ENCODE data around the gene PCSK9.
"Not testable (repeated sequence)": the region's sequence is repeated elsewhere in the genome, so short reads cannot be mapped to it uniquely, and the experiment has no call there.

Gene PCSK9

DNA sequence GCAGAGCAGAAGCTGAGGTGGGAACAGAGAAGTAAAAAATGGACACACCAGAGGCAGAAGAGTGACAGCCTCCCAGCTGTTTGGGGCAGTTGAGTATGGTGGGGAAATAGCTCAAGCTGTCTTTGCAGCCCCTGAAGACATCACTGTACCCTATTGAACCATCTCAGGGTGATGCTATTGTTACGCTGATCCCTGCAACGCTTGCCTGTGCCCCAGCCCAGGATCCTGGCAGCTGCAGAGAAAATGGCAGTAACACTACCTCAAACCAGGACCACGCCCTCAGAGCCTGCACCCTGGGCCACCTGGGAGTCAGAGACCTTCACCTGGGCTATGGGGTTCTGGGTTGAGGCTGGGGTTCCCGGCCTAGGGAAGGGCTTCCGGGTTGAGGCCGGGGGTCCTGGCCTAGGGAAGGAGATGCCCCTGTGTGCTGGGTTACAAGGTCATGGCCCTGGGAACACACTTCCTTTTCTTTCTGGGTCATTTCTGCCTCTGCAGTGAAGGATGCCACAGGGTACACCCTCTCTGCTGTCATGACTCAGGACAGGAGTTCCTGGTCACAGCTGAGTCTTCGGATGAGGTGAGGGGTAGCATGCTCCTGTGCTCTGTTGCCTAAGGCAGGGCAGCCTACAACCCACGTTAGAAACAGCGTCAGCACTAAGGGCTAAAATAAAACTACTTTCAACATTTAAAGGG is 29.0 kb upstream of the PCSK9 start:
- DNase-seq = no peak

DNA sequence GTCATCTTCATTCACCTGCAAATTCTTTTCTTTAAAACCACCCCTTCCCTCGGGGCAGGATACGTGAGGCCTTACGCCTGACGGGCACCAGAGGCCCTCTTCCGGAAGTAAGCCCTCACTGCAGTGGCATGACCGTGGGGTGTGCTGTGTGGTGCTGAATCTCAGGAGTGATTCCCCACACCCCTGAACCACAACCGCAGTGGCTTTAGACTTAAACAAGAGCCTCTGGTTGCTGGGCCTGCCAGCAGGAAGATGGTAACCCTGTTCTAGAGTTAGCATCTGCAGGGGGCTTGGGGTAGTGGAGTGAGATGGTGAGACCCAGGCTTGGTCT is 28.5 kb upstream of the PCSK9 start:
- DNase-seq = no peak

DNA sequence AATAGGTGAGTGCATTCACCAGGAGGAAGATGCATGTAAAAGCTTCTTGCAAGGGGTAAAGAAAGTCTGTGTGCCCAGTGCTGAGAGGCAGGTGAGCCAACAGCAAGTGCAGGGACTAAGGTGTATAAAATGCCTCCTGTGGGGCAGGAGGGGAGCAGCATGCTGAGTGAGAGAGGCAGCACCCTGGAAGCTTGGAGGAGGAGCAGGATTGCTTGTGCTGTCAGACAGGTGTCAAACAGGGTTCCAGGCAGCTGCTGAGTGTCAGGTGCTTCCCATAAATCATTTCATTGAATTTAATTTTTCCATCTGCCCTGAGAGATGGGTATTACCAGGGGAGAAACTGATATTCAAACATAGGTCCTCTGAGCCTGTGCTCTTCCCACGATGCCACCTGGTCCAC is 26.7 kb upstream of the PCSK9 start:
- no peak for DNase-seq

DNA sequence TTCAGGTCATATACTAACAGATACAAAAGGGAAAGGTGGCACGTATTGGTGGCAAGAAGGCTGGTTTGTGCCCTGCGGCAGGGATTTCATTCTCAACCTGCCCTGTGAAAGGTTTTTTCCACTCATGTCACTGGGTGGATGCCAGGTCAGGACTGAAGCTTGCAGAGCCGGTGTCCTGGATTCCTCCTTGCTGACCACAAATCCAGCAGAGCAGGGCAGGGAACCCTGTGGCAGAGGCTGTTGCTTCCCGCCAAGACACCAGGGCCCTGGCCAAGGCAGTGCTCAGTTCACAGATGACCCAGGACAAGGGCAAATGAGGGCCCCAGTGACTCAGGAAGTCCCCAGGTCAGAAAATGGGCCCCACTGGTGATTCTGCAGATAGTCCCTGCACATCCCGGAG is 24.2 kb upstream of the PCSK9 start:
- DNase-seq = no peak

- DNase-seq = no peak
Observed at GRCh38 chr1:55015731-55016620, 23.4 kb upstream of the PCSK9 start.

DNA sequence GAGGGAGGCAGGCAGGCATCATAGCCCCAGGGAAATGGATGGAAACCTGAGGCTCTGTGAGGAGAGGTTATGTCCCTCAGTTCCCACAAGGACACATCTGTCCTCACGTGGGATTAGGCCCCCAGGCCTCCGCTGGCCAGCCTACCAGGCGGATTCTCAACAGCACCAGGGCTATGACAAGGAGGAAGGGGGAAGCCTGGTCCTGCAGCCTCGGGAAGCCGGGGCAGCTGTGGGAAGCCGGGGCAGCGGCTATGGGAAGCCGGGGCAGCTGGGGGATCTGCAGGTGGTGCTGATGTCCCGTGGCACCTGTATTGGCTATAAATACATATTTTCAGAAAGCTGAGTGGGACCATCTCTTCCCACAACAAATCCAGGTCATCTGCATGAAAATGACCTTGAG is 21.0 kb upstream of the PCSK9 start:
- DNase-seq = no peak

DNA sequence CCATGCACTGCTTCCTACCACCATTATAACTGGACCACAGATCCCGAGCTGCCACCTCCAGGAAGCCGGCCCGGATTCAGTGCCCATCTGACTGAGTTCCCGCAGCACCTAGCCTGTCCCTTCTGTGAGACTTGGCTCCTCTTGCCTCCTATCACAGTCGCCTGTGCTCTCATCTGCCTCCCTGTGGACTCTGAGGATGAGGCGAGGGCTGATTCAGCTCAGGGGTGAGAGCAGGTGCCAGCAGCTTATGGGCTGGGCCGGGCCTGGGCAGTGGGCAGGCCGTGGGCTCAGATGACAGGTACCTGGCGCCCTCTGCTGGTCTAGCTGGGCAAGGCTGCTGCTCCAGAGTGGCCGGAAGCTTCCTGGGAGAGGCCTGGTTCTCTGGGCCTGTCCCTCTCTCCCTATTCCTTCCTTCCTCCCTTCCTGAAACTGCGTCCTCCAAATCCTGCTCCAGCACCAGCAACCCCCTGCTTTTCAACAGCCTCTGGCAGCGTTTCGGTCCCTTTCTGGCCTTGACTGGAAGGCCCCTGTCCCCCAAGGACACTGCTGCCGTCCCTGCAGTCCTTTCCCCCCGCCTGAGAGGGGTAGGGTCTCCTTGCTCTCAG is 17.3 kb upstream of the PCSK9 start:
- peak; percentile 14 to 22 for DNase-seq

DNA sequence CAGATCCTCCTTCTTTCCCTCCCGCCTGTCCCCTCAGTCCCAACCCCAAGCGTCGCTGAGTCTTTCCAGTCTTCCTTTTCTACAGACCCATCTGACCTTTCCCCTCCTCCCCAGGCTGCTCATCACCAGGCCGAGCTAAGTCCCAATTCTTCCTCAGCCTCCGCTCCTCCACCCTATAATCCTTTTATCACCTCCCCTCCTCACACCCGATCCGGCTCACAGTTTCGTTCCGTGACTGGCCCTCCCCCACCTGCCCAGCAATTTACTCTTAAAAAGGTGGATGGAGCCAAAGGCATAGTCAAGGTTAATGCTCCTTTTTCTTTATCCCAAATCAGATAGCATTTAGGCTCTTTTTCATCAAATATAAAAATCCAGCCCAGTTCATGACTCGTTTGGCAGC is 15.2 kb upstream of the PCSK9 start:
- DNase-seq = not testable (repeated sequence)

GRCh38 chr1:55026682-55027081 is 12.7 kb upstream of the PCSK9 start:
- DNase-seq = not testable (repeated sequence)

GRCh38 chr1:55031098-55031497 is 8.2 kb upstream of the PCSK9 start:
- not testable (repeated sequence) for DNase-seq

DNA sequence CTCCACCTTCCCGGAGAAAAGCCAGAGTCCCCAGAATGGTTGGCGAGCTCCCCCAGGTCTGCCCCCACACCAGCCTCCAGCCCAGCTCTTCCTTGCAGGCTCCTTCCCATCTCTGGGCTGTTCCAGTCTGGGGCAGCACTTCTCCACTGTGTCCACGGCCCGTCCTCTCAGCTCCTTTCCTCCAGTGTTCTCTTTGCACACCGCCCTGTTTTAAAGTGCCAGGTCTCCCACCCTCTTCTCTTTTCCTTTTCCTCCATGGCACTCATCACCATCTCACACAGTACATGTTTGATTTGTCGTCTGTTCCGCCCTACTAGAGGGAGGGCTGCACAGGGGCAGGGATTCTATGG is 6.1 kb upstream of the PCSK9 start:
- no peak for DNase-seq

DNA sequence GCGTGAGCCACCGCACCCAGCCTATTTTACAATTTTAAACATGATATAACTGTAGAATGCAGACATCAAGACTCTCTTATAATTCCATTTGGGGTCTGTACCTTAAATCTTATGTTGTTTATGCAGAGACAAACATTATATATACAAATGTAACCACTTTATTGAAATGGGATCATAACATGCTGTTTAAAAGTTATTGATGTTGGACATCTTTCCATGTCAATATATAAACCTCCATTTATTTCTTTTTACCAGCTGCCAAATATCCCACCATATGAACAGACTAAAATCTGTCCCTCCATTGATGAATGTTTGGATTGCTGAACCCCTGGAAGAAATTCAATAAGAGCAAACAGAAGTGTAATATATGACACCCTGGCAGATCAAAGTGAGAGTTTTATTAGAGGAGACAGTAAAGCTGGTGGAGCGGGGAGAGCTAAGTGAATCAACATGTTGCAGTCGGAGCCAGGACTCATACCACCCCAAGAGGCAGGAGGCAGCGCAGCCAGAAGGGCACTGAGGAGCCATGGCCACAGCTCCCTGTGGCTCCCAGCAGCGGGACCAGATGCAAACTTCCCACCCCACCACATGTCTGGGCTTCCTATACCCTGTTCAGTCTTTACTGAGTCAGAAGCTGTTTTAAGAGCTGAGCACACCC is 4.7 kb upstream of the PCSK9 start:
- no peak for DNase-seq

DNA sequence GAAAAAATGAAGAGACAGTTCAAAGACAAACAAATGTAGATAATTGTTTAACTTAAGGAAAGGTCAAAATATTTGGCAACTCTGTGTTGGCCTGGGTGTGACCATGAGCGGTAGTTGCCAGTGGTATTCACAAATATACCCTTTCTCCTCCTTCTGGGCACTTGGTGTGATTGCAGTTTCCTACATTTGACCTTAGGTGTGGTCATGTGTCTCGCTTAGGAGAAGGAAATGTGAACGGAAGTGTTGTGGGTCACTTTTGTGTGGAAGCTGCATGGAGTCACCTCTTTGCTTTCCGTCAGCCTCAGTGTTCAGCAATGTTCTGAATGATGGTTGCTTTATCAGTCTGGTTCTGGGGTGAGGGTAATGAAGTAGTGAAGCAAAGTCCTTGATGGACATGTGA is 3.4 kb upstream of the PCSK9 start:
- no peak for DNase-seq

- DNase-seq = no peak
Observed at GRCh38 chr1:55037733-55038551, 1.4 kb upstream of the PCSK9 start.

GRCh38 chr1:55038552-55038838 is 853 bp upstream of the PCSK9 start:
- DNase-seq = no peak

GRCh38 chr1:55038974-55039341 is 390 bp upstream of the PCSK9 start:
- no peak for DNase-seq

- no peak for DNase-seq
Observed at GRCh38 chr1:55040083-55040932, 960 bp downstream of the PCSK9 start.

- no peak for DNase-seq
Observed at GRCh38 chr1:55040933-55041494, 1.7 kb downstream of the PCSK9 start.

DNA sequence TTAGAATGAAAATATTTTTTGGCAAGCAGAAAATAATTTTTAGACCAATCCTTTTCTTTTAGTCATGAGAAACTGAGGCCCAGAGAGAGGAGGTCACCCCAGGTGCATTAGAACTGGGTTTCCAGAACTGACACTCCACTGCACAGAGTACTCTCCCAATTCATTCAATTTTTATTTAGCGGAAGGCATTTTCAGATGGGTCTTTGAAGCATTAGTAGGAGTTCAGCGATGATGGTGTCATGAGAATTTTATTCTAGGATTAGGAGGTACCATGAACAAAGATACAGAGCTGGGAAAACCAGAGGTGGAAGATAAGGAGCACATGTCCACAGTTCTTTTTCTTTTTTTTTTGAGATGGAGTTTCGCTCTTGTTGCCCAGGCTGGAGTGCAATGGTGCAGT is 2.3 kb downstream of the PCSK9 start:
- no peak for DNase-seq

DNA sequence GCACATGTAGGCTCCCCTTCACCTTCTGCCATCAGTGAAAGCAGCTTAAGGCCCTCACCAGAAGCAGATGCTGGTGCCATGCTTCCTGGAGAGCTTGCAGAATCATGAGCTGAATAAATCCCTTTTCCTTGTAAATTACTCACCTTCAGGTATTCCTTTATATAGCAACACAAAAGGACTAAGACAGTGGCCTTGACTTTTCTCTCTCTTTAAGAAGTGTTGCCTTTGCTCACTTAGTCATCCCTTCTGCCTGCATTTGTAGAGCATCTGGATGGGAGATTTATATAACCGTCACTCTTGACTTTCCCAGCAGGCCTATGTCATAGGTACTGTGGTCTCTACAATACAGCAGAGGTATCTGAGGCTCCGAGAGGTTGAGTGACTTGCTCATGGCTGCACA is 3.7 kb downstream of the PCSK9 start:
- DNase-seq = no peak

DNA sequence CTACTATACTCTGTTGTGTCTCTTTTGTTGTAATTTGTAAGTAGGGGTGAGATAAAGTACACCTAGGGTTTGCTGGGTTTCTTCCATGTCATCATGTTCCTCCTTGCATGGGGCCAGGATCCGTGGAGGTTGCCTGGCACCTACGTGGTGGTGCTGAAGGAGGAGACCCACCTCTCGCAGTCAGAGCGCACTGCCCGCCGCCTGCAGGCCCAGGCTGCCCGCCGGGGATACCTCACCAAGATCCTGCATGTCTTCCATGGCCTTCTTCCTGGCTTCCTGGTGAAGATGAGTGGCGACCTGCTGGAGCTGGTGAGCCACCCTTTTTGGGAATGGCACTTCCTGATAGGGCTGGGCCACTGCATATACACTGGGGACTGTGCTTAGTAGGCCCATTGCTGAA is 4.4 kb downstream of the PCSK9 start:
- DNase-seq = no peak
